K562 (cell line): ENCODE results near the gene POFUT2. TPM values are rescaled to one million over a fixed set of nuclear protein-coding genes. Genes with fewer than 3 reads are reported as not detected.

ENCODE experiments used
- ATAC-seq: fragments of 200-7000 bp; cut with Tn5 transposase; 3 replicates; pipeline ENCODE4 v1.9.1; 2020; ENCODE audit warnings: moderate library complexity
- BruUV-seq: library from RNA; stranded (reverse); fragments of 400-500 nt; replicated peaks from 2 replicates; lab custom pipeline; 2021; lab: Mats Ljungman, UMichigan
- CTCF ChIA-PET: fragments of 300-600 bp; formaldehyde crosslinking; extraction: SDS; loops from one replicate; lab custom pipeline; 2021; ENCODE audit warnings: low intra/inter-chr PET ratio; lab: Yijun Ruan, JAX
- POLR2A ChIA-PET: fragments of 300-600, 350-650 bp; sonication (Branson Sonifier 250); formaldehyde crosslinking; extraction: SDS; loops from one replicate; lab custom pipeline; 2021; ENCODE audit warnings: antibody characterized with exemption, inconsistent platforms; lab: Yijun Ruan, JAX
- DNase-seq, 4 experiments: peaks; one replicate each; pipeline versions ENCODE4 v3.0.0 to v3.0.0-alpha.2; 2011 to 2018; ENCODE audit warnings: low spot score in 3 of 4, mixed read lengths in 3 of 4; ENCODE audit errors: extremely low read depth in 1 of 4
- FAIRE-seq: peaks from 2 replicates; lab custom pipeline; 2011; peaks lifted over from hg19 to GRCh38; lab: Jason Lieb, UNC
- H2AFZ ChIP-seq: 2 replicates; pipeline ENCODE4 v1.6.0; 2011; ENCODE audit warnings: low read depth, low read length, control low read depth, inconsistent platforms
- H3K27ac ChIP-seq: fragments of 200-600 bp; 3 replicates; pipeline ENCODE4 v1.8.0; 2011; ENCODE audit warnings: low read depth, mild to moderate bottlenecking, control low read depth, inconsistent platforms, low read length, moderate library complexity, mixed read lengths; ENCODE audit errors: extremely low read depth
- H3K27me3 ChIP-seq, 2 experiments: fragments of 300-600 bp in 1 of 2; 2 replicates in 1 of 2; 3 replicates in 1 of 2; pipeline versions ENCODE4 v1.6.0 to v1.8.0; 2011; ENCODE audit warnings: inconsistent platforms in 2 of 2, low read length in 2 of 2, mild to moderate bottlenecking in 1 of 2, mixed read lengths in 1 of 2, moderate library complexity in 1 of 2; ENCODE audit not compliant: control insufficient read depth in 2 of 2, insufficient read depth in 2 of 2
- H3K36me3 ChIP-seq: fragments of 300-600 bp; 3 replicates; pipeline ENCODE4 v1.8.0; 2011; ENCODE audit warnings: mild to moderate bottlenecking, low read length, inconsistent platforms; ENCODE audit not compliant: control insufficient read depth, insufficient read depth
- H3K4me1 ChIP-seq, 2 experiments: fragments of 200-600 bp in 1 of 2; replicated peaks in 1 of 2; 2 replicates in 1 of 2; 3 replicates in 1 of 2; pipeline versions ENCODE4 v1.5.1 to v1.8.0; 2011; ENCODE audit warnings: inconsistent platforms in 2 of 2, low read length in 2 of 2, mild to moderate bottlenecking in 1 of 2, mixed read lengths in 1 of 2, moderate library complexity in 1 of 2; ENCODE audit not compliant: control insufficient read depth in 2 of 2, insufficient read depth in 2 of 2
- H3K4me2 ChIP-seq: 2 replicates; pipeline ENCODE4 v1.6.1; 2011; ENCODE audit warnings: low read length, control low read depth, inconsistent platforms, mixed read lengths; ENCODE audit not compliant: insufficient read depth
- H3K4me3 ChIP-seq: fragments of 200-600 bp; sonication (generic), shearing (Covaris generic); 2 replicates; pipeline ENCODE4 v1.5.1; 2016; ENCODE audit warnings: control low read depth, inconsistent platforms
- H3K79me2 ChIP-seq: fragments of 200-600 bp; 3 replicates; pipeline ENCODE4 v1.8.0; 2011; ENCODE audit warnings: low read length, inconsistent platforms; ENCODE audit not compliant: control insufficient read depth, insufficient read depth
- H3K9ac ChIP-seq, 2 experiments: 2 replicates each; pipeline versions ENCODE4 v1.6.0 to v1.6.1; 2011; ENCODE audit warnings: low read depth in 2 of 2, low read length in 2 of 2, control low read depth in 1 of 2, inconsistent platforms in 1 of 2, mild to moderate bottlenecking in 1 of 2, mixed read lengths in 1 of 2; ENCODE audit not compliant: insufficient read depth in 1 of 2
- H3K9me1 ChIP-seq: one replicate; pipeline ENCODE4 v1.6.0; 2011; ENCODE audit warnings: inconsistent platforms, mild to moderate bottlenecking, low read length, moderate library complexity; ENCODE audit not compliant: control insufficient read depth, insufficient read depth
- H3K9me3 ChIP-seq: replicated peaks from 2 replicates; pipeline ENCODE4 v1.5.1; 2011; ENCODE audit warnings: low read depth, low read length, inconsistent platforms; ENCODE audit not compliant: control insufficient read depth, insufficient read depth
- H4K20me1 ChIP-seq: replicated peaks from 2 replicates; pipeline ENCODE4 v1.6.1; 2011; ENCODE audit warnings: low read length, inconsistent platforms, mixed read lengths; ENCODE audit not compliant: control insufficient read depth, insufficient read depth
- CBX8 ChIP-seq: fragments of 200-600 bp; sonication (generic); IDR thresholded peaks from 2 replicates; pipeline ENCODE4 v1.6.1; 2012; ENCODE audit warnings: borderline replicate concordance, mixed run types, low read depth, mild to moderate bottlenecking, moderate library complexity, mixed read lengths, low read length, control low read depth, inconsistent platforms; ENCODE audit not compliant: poor library complexity, severe bottlenecking; ENCODE audit errors: extremely low read depth
- KAT8 ChIP-seq: fragments of 450-650 bp; IDR thresholded peaks from 2 replicates; pipeline ENCODE4 v1.6.1; 2016; ENCODE audit warnings: low read depth, mild to moderate bottlenecking
- MLLT1 ChIP-seq, 2 experiments: fragments of 450-650 bp; IDR thresholded peaks; 2 replicates each; pipeline ENCODE4 v1.6.1; 2016
- NBN ChIP-seq: fragments of 450-650 bp; IDR thresholded peaks from 2 replicates; pipeline ENCODE4 v1.6.1; 2016; ENCODE audit warnings: low read depth, mild to moderate bottlenecking
- RBM39 ChIP-seq: fragments of 200-400 bp; formaldehyde crosslinking; optimal IDR thresholded peaks from 2 replicates; pipeline ENCODE3; 2018; ENCODE audit warnings: low read depth, low read length
- SMARCC2 ChIP-seq: fragments of 450-650 bp; IDR thresholded peaks from 2 replicates; pipeline ENCODE4 v1.6.1; 2017; ENCODE audit warnings: antibody characterized with exemption, moderate library complexity, mild to moderate bottlenecking, low read depth
- ZHX1 ChIP-seq: fragments of 150-350 bp; conservative IDR thresholded peaks from 2 replicates; pipeline ENCODE4 v1.6.1; 2014; ENCODE audit warnings: low read length
- ZNF586 ChIP-seq: fragments of 450-650 bp; formaldehyde crosslinking; conservative IDR thresholded peaks from 2 replicates; pipeline ENCODE4 v1.4.0; 2020; ENCODE audit warnings: mild to moderate bottlenecking, moderate library complexity
- ZNF668 ChIP-seq: fragments of 250-450 bp; sonication (Bioruptor Pico); IDR thresholded peaks from 2 replicates; pipeline ENCODE4 v1.8.0; 2022; ENCODE audit warnings: mild to moderate bottlenecking, inconsistent platforms
- ZNF79 ChIP-seq: fragments of 250-450 bp; sonication (Bioruptor Pico); IDR thresholded peaks from 2 replicates; pipeline ENCODE4 v1.4.0; 2020; ENCODE audit warnings: low read depth, mild to moderate bottlenecking, moderate library complexity
- ZSCAN29 ChIP-seq: fragments of 450-650 bp; IDR thresholded peaks from 2 replicates; pipeline ENCODE4 v1.6.1; 2017
- WGBS: fragments of 100-300 bp; shearing (Covaris generic); methylation state at CpG from one replicate; pipeline ENCODE4 v1.1.6; 2016; ENCODE audit warnings: low coverage, mixed read lengths; ENCODE audit not compliant: insufficient coverage; ENCODE audit errors: missing lambda C conversion rate; 5-methylcytosine and 5-hydroxymethylcytosine counted together
- in situ Hi-C: fragments of 300-500 bp; cut with MboI; formaldehyde crosslinking; loops from 4 replicates; pipeline ENCODE4 v1.15.0; 2018; ENCODE audit warnings: inconsistent platforms, mixed read lengths
- intact Hi-C: fragments of 100-400 bp; cut with micrococcal nuclease; formaldehyde crosslinking; loops from 2 replicates; pipeline ENCODE4 v1.14.2; 2022
- polyA plus RNA-seq, 8 experiments: library from polyadenylated mRNA; depleted of rRNA in 4 of 8; stranded (reverse) in 5 of 8; unstranded in 3 of 8; fragments of >200 nt; fragmentation: Nextera tagmentation in 2 of 8; fragmentation: Illumina TruSeq in 1 of 8; extraction: Ambion mirVana in 2 of 8; extraction: Trizol in 1 of 8; gene quantifications; 2 replicates each; pipeline versions ENCODE4 v1.2.1 to v1.2.3, GENCODE V29; 2011 to 2014; ENCODE audit warnings: inconsistent platforms in 1 of 8, missing spikeins in 1 of 8
- total RNA-seq, 7 experiments: library from RNA; depleted of rRNA in 6 of 7; stranded (reverse); fragments of >200 nt in 6 of 7; fragmentation: Illumina TruSeq in 2 of 7; extraction: Trizol in 2 of 7; gene quantifications; 2 replicates each; pipeline versions ENCODE4 v1.2.1 to v1.2.3, GENCODE V29; 2011 to 2021; ENCODE audit warnings: low replicate concordance in 1 of 7
- TF ChIP-seq, protein P1 (sequence below): fragments of 250-450 bp; sonication (Bioruptor Pico); IDR thresholded peaks from 2 replicates; pipeline ENCODE4 v1.4.0; 2020

Gene POFUT2
- total and polyA plus RNA-seq, 9 of the 15 experiments (the other 6 are each of a cell fraction or from before 2014, with no cell fraction given) = 1.1 to 24.2 (median 11.0) TPM

GRCh38 chr21:45280969-45281368, 6.7 kb downstream of the POFUT2 start:
- Histone ChIP-seq H3K9me3 (no peaks in the 10 kb centered on the region), H3K4me2 (no peak overlapping the region), H3K27me3 (no peaks in the 10 kb centered on the region), H3K36me3 (peaks cover 84% of the 10 kb centered on the region), H3K27ac (no peak overlapping the region), H3K79me2 (no peaks in the 10 kb centered on the region), H3K4me1 (peaks cover 0 to 17% of the 10 kb centered on the region in 2 experiments; a peak in 4 of 5 replicates), H3K4me3 (no peak overlapping the region), H3K9ac (no peak overlapping the region), H2AFZ (no peak overlapping the region), H4K20me1 (0 out of 2 replicates have a peak, but pooled peaks cover 4% of the 10 kb centered on the region), H3K9me1 (peaks cover 9% of the 10 kb centered on the region)
- ATAC-seq (no peak), DNase-seq (no peak), FAIRE-seq (no peak)
- ChIA-PET CTCF (no interaction called here), POLR2A (interaction anchor here (0.6 to 1.1 kb wide), 5 partner anchors 9 to 143 kb away, joined by 3 read pairs; no protein-coding TSS in a partner anchor)
- intact Hi-C loops (no loop called here), in situ Hi-C loops (no loop called here)
- 81% methylated on average over 9 of the region's 9 CpGs for WGBS
- BruUV-seq = no TSS peak
- TF ChIP-seq ZNF586 (CRISPR knock-in tag) (no peak), ZNF668 (CRISPR knock-in tag) (no peak), ZNF79 (no peak), RBM39 (no peak), SMARCC2 (no peak), ZSCAN29 (no peak), NBN (no peak), MLLT1 (IDR thresholded peaks at IDR 0.05) (no peak), CBX8 (no peak), KAT8 (no peak), ZHX1 (no peak)
- TF ChIP-seq, protein P1, sequence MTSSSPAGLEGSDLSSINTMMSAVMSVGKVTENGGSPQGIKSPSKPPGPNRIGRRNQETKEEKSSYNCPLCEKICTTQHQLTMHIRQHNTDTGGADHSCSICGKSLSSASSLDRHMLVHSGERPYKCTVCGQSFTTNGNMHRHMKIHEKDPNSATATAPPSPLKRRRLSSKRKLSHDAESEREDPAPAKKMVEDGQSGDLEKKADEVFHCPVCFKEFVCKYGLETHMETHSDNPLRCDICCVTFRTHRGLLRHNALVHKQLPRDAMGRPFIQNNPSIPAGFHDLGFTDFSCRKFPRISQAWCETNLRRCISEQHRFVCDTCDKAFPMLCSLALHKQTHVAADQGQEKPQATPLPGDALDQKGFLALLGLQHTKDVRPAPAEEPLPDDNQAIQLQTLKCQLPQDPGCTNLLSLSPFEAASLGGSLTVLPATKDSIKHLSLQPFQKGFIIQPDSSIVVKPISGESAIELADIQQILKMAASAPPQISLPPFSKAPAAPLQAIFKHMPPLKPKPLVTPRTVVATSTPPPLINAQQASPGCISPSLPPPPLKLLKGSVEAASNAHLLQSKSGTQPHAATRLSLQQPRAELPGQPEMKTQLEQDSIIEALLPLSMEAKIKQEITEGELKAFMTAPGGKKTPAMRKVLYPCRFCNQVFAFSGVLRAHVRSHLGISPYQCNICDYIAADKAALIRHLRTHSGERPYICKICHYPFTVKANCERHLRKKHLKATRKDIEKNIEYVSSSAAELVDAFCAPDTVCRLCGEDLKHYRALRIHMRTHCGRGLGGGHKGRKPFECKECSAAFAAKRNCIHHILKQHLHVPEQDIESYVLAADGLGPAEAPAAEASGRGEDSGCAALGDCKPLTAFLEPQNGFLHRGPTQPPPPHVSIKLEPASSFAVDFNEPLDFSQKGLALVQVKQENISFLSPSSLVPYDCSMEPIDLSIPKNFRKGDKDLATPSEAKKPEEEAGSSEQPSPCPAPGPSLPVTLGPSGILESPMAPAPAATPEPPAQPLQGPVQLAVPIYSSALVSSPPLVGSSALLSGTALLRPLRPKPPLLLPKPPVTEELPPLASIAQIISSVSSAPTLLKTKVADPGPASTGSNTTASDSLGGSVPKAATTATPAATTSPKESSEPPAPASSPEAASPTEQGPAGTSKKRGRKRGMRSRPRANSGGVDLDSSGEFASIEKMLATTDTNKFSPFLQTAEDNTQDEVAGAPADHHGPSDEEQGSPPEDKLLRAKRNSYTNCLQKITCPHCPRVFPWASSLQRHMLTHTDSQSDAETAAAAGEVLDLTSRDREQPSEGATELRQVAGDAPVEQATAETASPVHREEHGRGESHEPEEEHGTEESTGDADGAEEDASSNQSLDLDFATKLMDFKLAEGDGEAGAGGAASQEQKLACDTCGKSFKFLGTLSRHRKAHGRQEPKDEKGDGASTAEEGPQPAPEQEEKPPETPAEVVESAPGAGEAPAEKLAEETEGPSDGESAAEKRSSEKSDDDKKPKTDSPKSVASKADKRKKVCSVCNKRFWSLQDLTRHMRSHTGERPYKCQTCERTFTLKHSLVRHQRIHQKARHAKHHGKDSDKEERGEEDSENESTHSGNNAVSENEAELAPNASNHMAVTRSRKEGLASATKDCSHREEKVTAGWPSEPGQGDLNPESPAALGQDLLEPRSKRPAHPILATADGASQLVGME (CRISPR knock-in tag) = no peak
